HEK293 (cell line): ENCODE results near the gene PCSK6.

Experiments used
- CTCF ChIA-PET: fragments of 350-600 bp; formaldehyde crosslinking; extraction: SDS; loops from one replicate; lab custom pipeline; 2021; ENCODE audit warnings: antibody characterized with exemption; lab: Yijun Ruan, JAX
- POLR2A ChIA-PET: fragments of 300-600 bp; formaldehyde crosslinking; extraction: SDS; loops from one replicate; lab custom pipeline; 2020; ENCODE audit warnings: antibody characterized with exemption, inconsistent platforms; lab: Yijun Ruan, JAX
- H3K27ac ChIP-seq: fragments of 200-500 bp; sonication (Bioruptor generic); 2 replicates; pipeline ENCODE4 v1.5.1; 2014; ENCODE audit warnings: low read depth, low read length, control low read depth, inconsistent platforms; ENCODE audit errors: extremely low read depth
- H3K36me3 ChIP-seq, 2 experiments: fragments of 200-500 bp in 1 of 2; sonication (Bioruptor generic) in 1 of 2; 1 replicate in 1 of 2; 2 replicates in 1 of 2; pipeline ENCODE4 v1.5.1; 2014 to 2017; ENCODE audit warnings: inconsistent platforms in 2 of 2, low read length in 2 of 2; ENCODE audit not compliant: control insufficient read depth in 2 of 2, insufficient read depth in 1 of 2
- H3K4me1 ChIP-seq: fragments of 200-500 bp; sonication (Bioruptor generic); 2 replicates; pipeline ENCODE4 v1.5.1; 2014; ENCODE audit warnings: mild to moderate bottlenecking, low read length, inconsistent platforms; ENCODE audit not compliant: control insufficient read depth, insufficient read depth
- H3K4me3 ChIP-seq: 2 replicates; pipeline ENCODE4 v1.5.1; 2011; ENCODE audit warnings: low read depth, mild to moderate bottlenecking, control low read depth, low read length, moderate library complexity
- H3K9me3 ChIP-seq: fragments of 200-500 bp; sonication (Bioruptor generic); 2 replicates; pipeline ENCODE4 v1.5.1; 2014; ENCODE audit warnings: low read depth, low read length, inconsistent platforms; ENCODE audit not compliant: control insufficient read depth, insufficient read depth
- KLF10 ChIP-seq: fragments of 450-650 bp; IDR thresholded peaks from 2 replicates; pipeline ENCODE4 v1.5.1; 2018; ENCODE audit warnings: missing biosample characterization, mild to moderate bottlenecking, missing genetic modification characterization
- MEIS1 ChIP-seq: sonication (generic); formaldehyde crosslinking; IDR thresholded peaks from 2 replicates; pipeline ENCODE4 v1.8.1; 2022; ENCODE audit warnings: missing genetic modification reagents, mild to moderate bottlenecking, borderline replicate concordance
- MYNN ChIP-seq: fragments of 450-650 bp; formaldehyde crosslinking; IDR thresholded peaks from 2 replicates; pipeline ENCODE4 v1.5.1; 2016; ENCODE audit warnings: missing biosample characterization, missing genetic modification characterization, borderline replicate concordance
- SCRT2 ChIP-seq: fragments of 450-650 bp; formaldehyde crosslinking; IDR thresholded peaks from 2 replicates; pipeline ENCODE4 v1.5.1; 2016; ENCODE audit warnings: missing biosample characterization, missing genetic modification characterization
- TSHZ1 ChIP-seq: fragments of 450-650 bp; formaldehyde crosslinking; IDR thresholded peaks from 2 replicates; pipeline ENCODE4 v1.5.1; 2016; ENCODE audit warnings: missing biosample characterization, missing genetic modification characterization, borderline replicate concordance
- ZBTB10 ChIP-seq: fragments of 450-650 bp; formaldehyde crosslinking; IDR thresholded peaks from 2 replicates; pipeline ENCODE4 v1.5.1; 2016; ENCODE audit warnings: missing biosample characterization, missing genetic modification characterization
- ZBTB48 ChIP-seq: fragments of 450-650 bp; formaldehyde crosslinking; IDR thresholded peaks from 2 replicates; pipeline ENCODE4 v1.5.1; 2016; ENCODE audit warnings: missing biosample characterization, missing genetic modification characterization
- ZFP37 ChIP-seq: fragments of 450-650 bp; formaldehyde crosslinking; IDR thresholded peaks from 2 replicates; pipeline ENCODE4 v1.5.1; 2016; ENCODE audit warnings: missing biosample characterization, missing genetic modification characterization
- ZFP41 ChIP-seq: fragments of 450-650 bp; formaldehyde crosslinking; IDR thresholded peaks from 2 replicates; pipeline ENCODE4 v1.5.1; 2016; ENCODE audit warnings: missing biosample characterization, missing genetic modification characterization, borderline replicate concordance
- ZNF174 ChIP-seq: fragments of 450-650 bp; formaldehyde crosslinking; IDR thresholded peaks from 2 replicates; pipeline ENCODE4 v1.5.0; 2017; ENCODE audit warnings: missing biosample characterization, mild to moderate bottlenecking, missing genetic modification characterization
- ZNF202 ChIP-seq: fragments of 450-650 bp; formaldehyde crosslinking; IDR thresholded peaks from 2 replicates; pipeline ENCODE4 v1.5.1; 2016; ENCODE audit warnings: missing biosample characterization, missing genetic modification characterization, borderline replicate concordance
- ZNF302 ChIP-seq: fragments of 450-650 bp; formaldehyde crosslinking; IDR thresholded peaks from 2 replicates; pipeline ENCODE4 v1.5.1; 2016; ENCODE audit warnings: missing biosample characterization, missing genetic modification characterization, low read depth
- ZNF580 ChIP-seq: fragments of 450-650 bp; formaldehyde crosslinking; IDR thresholded peaks from 2 replicates; pipeline ENCODE4 v1.5.1; 2016; ENCODE audit warnings: missing biosample characterization, missing genetic modification characterization
- ZNF623 ChIP-seq: fragments of 450-650 bp; formaldehyde crosslinking; IDR thresholded peaks from 2 replicates; pipeline ENCODE4 v1.5.1; 2016; ENCODE audit warnings: missing biosample characterization, missing genetic modification characterization
- ZNF624 ChIP-seq: fragments of 450-650 bp; formaldehyde crosslinking; IDR thresholded peaks from 2 replicates; pipeline ENCODE4 v1.5.1; 2017; ENCODE audit warnings: missing biosample characterization, missing genetic modification characterization
- ZNF629 ChIP-seq: fragments of 450-650 bp; formaldehyde crosslinking; IDR thresholded peaks from 2 replicates; pipeline ENCODE4 v1.5.1; 2017; ENCODE audit warnings: missing biosample characterization, missing genetic modification characterization
- ZNF791 ChIP-seq: fragments of 450-650 bp; formaldehyde crosslinking; IDR thresholded peaks from 2 replicates; pipeline ENCODE4 v1.5.1; 2016; ENCODE audit warnings: missing biosample characterization, missing genetic modification characterization
- ZNF830 ChIP-seq: fragments of 450-650 bp; IDR thresholded peaks from 2 replicates; pipeline ENCODE4 v1.5.0; 2018; ENCODE audit warnings: missing biosample characterization, missing genetic modification characterization, low read depth, mild to moderate bottlenecking, moderate library complexity

PCSK6 gene

GRCh38 chr15:101314336-101315125 is 175.0 kb downstream of the PCSK6 start:
- POLR2A ChIA-PET = no interaction called here
- CTCF ChIA-PET = interaction anchor here (1.0 to 2.3 kb wide), 2 partner anchors 13 to 340 kb away, joined by 3 to 15 read pairs; no protein-coding TSS in a partner anchor
- no peak overlapping the region for H3K4me3 ChIP-seq
- H3K27ac ChIP-seq = no peak overlapping the region
- H3K4me1 ChIP-seq = no peaks in the 10 kb centered on the region
- H3K9me3 ChIP-seq = no peaks in the 10 kb centered on the region
- TF ChIP-seq TSHZ1 = no peak
- peak; percentile 30; the same call in 1 of the 2 replicates for TF ChIP-seq SCRT2 (tag by site-specific recombination)
- no peak for TF ChIP-seq ZNF202
- no peak for TF ChIP-seq ZNF830 (tag by site-specific recombination)
- H3K36me3 ChIP-seq = peaks cover 13 to 50% of the 10 kb centered on the region in 2 experiments; a peak in 2 of 3 replicates

GRCh38 chr15:101313041-101313761 is 176.3 kb downstream of the PCSK6 start:
- H3K27ac ChIP-seq = no peak overlapping the region
- TF ChIP-seq ZNF202 (no peak), MYNN (tag by site-specific recombination) (no peak), KLF10 (tag by site-specific recombination) (no peak), ZNF174 (tag by site-specific recombination) (no peak), ZNF624 (tag by site-specific recombination) (no peak), ZNF629 (tag by site-specific recombination) (no peak), ZFP37 (no peak), ZBTB48 (tag by site-specific recombination) (no peak), ZNF791 (no peak), ZFP41 (tag by site-specific recombination) (no peak), ZNF580 (tag by site-specific recombination) (no peak), MEIS1 (no peak), ZNF302 (tag by site-specific recombination) (no peak), ZBTB10 (no peak), ZNF623 (tag by site-specific recombination) (no peak)
- TF ChIP-seq, all 188 proteins: peak for 0
- no peak overlapping the region for H3K4me3 ChIP-seq
- H3K9me3 ChIP-seq = no peaks in the 10 kb centered on the region
- ChIA-PET POLR2A (no interaction called here), CTCF (interaction anchor here (0.5 to 1.4 kb wide), 2 partner anchors 10 to 273 kb away, joined by 3 read pairs; no protein-coding TSS in a partner anchor)
- no peaks in the 10 kb centered on the region for H3K4me1 ChIP-seq
- peaks cover 13 to 45% of the 10 kb centered on the region in 2 experiments; a peak in 2 of 3 replicates for H3K36me3 ChIP-seq
